A549 (cell line): Measurements from ENCODE around the gene PBX3.

Experiments
- CTCF ChIP-seq: fragments of >200 bp; sonication (Bioruptor Twin); formaldehyde crosslinking; IDR thresholded peaks from 3 replicates; pipeline ENCODE4 v1.5.1; 2016
- TF ChIP-seq, protein P1 (sequence below): IDR thresholded peaks from 2 replicates; pipeline ENCODE4 v1.6.1; 2012

DNA sequence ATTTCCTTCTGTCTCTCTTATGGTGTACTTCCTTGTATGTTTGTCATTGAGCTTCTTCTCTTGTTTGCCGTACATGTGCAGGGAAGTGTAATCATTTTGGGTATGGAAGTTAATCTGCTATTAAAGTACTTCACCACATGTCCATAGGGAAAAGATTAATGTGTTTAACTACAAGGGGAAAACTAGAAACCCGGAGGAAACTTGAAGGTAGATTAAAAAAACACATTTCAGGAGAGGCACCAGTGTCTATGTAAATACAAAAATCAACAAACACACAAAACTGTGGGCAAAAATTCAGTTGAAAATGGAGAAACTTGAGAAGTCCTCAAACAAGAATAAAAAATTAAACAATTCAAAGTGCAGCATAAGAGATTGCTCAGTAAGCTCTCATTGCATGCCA lies 166.4 kb downstream of the PBX3 start:
- no peak for TF ChIP-seq CTCF
- TF ChIP-seq, protein P1, sequence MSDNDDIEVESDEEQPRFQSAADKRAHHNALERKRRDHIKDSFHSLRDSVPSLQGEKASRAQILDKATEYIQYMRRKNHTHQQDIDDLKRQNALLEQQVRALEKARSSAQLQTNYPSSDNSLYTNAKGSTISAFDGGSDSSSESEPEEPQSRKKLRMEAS, result no peak
